HS-5 (cell line): ENCODE measurements around the gene TPBGL.
"Not testable (repeated sequence)": the region's sequence is repeated elsewhere in the genome, so short reads cannot be mapped to it uniquely, and the experiment has no call there.

Experiments used
- DNase-seq: peaks from one replicate; pipeline ENCODE4 v3.0.0-alpha.2; 2012; ENCODE audit warnings: low read depth

The TPBGL gene

DNA sequence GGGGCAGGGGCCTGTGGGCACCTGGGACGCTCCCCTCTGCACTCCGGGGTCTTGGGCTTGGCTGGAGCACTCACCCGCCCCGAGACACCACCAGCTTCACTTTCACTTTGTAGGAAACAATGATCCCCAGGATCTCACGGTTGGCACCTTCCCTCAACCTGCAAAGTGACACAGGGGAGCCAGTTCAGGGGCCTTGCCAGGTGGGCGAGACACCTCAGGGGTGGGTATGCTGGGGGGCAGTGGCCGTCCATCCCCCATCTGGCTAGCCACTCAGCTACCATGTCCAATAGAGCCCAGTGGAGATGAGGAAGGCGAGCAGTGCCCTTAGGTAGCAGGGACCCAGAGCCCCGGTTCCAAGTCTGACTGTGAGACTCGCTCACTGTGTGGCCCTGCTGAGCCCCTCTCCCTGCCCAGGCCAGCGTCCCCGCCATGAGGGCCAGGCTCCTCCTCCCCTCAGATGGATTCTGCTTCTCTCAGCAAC is 32.3 kb downstream of the TPBGL start:
- DNase-seq, result no peak

DNA sequence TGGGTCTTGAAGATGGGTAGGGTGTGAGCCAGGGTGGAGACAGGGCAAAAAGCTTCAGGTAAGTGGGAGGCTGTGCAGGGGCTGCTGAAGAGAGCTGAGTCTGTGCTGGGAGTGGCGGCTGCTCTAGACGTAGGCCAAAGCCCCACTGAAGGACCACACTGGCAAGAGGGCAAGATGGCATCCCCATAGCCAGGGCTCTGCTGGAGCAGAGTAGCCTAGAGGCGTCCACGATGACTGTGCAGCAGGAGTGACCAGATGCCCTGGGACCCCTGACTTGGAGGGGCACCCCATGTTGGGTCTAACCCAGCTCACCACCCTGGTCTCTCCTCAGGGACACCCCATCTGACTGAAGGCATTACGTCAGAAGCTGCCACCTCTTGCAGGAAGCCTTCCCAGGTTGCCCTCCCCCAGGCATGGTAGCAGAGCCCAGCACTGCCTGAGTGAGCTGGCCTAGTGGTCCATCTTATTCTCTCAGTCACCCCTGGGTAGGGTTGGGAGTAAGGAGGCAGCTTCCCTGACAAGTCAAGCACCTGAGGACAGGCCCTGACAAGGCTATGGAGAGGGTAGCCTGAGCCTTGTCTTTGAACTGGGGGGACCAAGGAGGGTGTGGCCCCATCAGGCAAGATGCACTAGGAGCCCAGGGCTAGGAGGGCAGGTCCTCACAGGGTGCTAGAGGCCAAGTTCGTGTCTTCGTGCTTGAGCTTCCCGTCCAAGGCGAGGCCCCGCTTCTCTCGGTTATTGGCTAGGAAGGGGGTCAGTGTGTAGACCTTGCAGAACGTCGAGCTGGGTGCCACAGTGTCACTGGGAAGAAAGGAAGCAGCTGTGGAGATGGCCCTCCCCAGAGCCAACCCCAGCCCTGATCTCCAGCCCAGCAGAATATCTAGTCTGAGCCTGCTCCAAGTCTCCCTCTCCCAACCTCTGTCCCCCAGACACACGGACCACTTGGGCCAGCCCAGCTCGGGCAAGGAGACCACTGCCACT is 33.1 kb downstream of the TPBGL start:
- DNase-seq, result no peak

DNA sequence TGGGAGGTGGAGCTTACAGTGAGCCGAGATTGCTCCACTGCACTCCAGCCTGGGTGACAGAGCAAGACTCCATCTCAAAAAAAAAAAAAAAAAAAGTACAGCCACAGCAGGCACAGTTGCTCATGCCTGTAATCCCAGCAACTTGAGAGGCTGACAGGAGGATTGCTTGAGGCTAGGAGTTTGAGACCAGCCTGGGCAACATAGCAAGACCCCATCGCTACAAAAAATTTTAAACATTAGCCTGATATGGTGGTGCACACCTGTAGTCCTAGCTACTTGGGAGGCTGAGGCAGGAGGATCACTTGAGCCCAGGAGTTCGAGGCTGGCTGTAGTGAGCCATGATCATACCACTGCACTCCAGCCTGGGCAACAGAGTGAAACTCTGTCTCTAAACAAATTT is 34.1 kb downstream of the TPBGL start:
- DNase-seq, result not testable (repeated sequence)

DNA sequence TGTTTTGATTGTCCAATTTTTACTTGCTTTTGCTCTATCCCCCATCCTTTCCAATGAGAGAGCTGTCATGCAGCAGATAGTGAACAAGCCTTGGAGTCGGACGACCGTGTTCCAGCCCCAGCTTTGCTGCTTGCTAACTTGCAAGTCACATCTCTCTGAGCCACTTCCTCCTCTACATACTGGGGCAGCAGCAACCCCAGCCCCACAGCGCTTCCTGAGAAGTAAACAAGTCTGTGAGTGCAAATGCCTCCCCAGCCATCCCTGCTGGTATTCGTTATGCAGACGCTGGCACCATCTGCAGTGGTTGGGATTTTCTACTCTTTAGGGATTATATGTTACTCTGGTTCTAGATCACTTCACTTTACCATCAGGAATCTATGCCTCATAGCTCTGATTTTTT is 35.0 kb downstream of the TPBGL start:
- DNase-seq, result no peak

DNA sequence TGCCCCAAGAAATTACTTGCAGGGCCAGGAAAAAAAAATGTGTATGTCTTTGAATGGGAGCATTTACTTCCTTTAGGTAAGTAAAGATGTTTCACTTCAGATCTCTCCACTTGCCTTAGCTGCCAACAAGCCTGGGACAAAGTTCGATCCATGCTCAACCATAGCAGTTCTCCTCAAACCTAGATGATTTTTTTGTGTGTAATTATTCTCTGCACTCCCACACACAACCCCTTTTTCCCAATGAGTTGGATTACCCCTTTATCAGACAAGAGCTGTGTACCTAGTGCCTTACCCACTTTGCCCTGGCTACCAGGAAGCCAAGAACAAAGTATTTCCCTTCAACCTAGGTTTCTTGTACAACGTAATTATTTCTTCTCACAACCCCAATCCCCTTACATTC is 35.6 kb downstream of the TPBGL start:
- no peak for DNase-seq

DNA sequence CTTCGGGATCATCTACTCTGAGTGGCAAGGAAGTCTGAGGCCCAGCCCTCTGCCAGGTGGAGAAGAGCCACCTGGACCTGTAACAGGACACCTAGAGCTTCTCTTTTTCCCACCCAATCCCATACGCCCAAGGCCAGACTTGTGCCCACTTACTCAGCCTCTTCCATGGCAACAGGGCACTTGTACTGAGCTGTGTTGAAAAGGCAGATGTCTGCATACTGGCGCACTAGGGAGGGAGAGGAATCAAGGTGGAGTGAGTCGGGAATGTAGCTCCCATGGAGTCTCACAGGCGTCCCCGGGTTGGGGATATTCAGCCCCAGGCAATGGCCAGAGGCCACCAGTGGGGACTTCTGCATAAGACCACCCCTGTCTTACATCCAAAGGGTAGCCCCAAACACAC is 36.1 kb downstream of the TPBGL start:
- no peak for DNase-seq

DNA sequence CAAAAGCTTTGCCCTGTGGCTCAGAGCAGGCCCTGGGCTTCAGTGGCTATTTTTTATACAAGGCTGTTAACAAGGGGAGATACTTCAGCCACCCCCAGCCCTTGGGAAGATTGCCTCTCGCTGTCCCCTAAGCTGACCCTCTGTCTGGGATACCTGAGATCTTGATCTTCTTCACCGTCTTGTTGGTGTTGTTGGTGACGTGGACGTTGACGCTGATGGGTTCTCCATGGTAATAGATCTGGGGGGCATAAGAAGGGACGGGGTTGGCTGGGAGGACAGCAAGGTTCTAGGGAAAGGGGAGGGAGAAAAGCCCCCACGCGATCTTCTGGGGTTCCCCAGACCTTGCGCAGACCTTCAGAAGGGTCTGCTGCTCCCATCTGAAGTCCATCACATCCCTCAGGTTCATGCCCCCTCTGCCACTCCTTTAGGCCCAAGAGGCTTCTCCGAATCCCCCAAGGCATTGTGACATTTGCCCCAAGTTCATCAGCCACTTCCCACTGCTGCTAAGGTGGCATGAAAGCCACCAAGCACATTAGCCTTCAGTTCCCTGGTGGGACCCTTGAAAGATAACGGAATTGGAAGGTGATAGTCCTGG is 36.7 kb downstream of the TPBGL start:
- DNase-seq, result no peak

DNA sequence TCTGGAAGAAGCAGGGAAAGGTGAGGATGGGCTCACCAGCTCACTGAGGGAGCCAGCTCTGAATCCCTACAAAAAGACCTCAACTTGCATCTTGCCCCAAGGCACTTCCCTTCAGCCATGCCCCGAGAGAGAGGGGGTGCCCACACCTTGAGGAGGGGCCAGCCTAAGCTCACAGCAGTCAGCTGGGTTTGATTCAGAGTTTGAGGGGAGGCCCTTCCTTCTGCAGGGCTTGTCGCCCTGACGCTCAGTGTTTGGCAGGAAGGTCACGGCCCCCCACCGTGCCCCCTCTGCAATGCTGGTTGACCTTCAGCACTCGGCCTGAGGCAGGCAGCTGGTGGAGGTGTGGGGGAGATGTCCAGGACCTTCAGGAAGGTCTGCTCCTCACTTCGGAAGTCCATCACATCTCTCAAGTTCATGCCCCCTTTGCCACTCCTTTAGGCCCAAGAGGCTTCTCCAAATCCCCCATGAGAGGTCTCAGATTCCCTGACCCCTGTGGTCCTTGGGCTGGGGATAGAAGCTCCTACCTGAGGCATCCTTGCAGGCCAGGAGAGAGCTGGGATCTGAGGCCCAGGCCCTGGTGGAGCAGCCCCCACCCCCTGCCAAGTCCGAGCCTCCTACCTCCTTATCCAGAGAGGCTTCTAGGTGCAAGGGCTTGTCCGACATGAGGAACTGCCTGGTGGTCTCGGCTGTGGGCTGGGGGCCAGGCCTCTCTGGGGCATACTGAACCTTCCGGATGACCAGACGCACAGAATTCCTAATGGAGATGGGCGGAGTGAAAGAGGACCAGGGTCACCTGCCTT is 37.6 kb downstream of the TPBGL start:
- DNase-seq, result no peak

DNA sequence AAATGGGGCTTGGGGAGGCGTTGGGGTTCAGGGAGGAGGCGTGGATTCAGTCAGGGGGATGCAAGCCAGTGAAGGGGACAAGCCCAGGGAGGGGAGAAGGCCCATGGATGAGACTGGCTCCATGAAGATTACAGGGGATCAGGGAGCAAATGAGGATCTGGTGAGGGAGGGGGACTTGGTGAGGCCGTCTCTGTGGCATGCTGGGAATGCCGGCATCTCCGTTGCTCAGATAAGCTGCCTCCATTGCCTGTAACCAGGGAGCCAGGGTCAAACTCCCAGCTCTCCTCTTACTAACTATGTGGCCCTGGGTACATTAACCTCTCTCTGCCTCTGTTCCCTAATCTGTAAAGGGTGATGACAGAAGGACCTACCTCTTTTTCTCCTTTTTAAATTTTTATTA is 38.7 kb downstream of the TPBGL start:
- DNase-seq, result no peak

DNA sequence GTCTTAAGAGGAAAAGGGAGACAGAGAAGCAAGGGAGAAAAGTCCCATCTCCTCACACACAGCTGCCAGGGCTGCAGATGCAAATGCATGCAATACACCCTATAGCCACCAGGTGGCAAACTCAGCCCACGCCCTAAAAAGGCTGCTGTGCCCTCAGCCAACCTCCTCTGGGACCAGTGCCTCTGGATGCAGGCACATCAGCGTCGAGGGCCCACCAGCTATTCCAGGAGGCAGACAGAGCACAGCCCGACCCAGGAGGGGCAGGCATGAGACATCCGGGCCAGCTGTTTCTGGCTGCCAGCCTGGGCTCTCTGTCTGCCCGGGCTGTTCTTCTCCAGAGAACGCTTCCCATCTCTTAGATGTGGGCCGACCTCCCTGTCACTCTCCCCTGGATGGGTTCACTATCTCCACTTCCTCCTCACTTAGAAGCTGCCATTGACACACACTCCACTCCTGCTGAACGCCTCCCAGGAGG is 39.7 kb downstream of the TPBGL start:
- peak; percentile 49 for DNase-seq

DNA sequence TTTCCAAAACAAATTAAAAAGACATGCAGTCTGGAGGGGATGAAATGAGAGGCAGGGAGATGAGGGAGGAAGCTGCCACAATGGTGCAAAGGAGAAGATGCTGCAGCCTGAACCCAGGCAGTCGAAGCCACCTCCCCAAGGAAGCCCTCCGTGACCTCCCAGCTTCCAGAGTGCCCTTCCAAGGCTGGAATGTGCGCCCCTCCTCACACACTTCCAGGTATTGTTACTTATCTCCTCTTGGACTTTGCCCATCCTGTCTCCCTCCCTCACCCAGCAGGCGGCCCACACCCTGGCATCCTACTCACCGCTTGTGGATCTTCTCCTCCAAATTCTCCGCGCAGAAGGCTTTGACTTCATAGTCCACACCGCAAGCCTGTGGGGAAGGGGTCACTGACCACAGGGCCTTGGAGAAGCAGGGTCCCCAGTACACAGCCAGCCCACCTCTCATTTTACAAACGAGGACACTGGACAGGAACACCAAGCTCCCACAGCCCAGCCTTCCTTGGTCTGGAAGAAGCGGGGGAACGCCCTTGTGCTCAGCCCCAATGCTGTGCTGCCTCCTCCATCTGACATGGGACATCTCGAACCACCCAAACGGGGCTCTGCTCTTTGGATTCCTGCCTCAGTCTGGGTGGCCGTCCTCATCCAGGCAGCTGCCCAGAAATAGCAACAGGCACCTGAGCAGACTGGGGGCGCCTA is 40.3 kb downstream of the TPBGL start:
- DNase-seq, result no peak

DNA sequence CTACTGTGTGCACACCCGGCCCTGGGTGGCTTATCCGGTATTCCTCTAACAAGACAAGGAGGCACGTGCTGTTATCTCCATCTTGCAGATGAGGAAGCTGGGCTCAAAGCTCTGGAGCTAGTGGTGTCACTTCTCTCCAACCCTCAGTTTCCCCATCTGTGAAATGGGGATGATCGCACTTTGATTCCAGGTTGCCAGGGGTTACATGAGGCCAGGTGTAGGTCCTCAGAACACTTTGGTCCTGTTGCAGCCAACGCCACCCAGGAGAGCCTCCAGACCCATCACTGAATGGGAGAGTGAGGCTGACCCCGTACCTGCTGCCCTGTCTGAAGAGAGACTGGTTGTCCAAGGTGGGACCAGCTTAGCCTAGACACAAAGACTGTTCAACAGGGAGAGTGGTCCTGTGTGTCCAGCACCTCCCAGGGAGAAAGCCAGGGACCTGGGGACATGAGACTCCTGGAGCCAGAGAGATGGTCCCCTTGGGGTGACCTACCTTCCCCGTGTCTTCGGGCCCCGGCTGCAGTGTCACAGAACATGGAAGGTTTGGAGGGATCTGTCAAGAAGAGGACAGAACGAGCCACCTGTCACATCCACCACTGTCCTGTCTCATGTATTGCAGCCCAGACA is 41.0 kb downstream of the TPBGL start:
- DNase-seq, result no peak

DNA sequence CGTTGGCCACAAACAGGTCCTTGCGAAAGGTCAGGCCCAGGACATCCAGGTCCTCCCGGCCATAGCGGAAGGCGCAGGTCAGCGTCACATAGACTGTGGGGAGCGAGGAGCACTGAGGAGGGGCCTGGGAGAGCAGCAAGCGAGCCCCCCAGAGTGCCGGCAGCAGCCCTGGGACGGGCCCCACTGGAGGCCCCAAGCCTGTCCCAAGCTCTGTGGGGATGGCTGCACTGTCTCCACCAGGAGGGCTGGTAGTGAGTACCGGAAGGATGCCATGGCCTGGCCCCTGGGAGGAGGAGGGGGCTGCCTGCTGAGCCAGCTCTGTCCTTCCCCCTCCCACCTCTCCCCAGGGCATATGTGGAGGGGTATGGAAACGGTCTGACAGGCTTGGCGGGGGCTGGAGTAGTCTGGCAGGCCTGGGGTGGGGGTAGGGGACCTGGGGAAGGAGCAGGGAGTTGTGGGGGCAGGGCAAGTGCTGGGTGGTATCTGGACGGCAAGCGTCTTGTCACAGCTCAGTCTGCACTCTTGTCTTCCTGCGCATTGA is 42.9 kb downstream of the TPBGL start:
- no peak for DNase-seq

DNA sequence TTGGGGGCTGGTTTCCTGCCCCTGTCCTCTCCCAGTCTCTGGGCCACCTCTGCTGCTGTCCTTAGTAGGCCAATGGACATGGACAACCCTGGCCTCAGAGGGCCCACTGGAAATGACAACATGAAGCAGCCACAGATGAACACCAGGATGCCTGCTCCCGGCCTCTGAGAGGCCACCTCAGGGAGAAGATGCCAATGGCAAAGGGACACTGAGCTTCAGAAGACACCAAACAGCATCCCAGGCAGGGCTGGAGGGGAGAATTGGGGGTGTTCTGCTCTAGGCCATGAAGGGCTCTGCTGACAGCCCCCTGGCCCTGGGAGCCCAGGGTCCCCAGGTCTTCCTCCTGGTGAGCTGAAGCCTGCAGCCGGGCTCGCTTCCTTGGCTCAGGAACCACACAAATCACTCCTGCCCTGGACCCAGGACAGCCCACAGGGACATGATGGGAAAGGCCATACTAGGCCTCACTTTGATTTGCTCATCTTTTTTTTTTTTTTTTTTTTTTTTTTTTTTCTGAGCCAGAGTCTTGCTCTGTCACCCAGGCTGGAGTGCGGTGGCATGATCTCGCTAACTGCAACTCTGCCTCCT is 45.3 kb downstream of the TPBGL start:
- DNase-seq, result no peak

DNA sequence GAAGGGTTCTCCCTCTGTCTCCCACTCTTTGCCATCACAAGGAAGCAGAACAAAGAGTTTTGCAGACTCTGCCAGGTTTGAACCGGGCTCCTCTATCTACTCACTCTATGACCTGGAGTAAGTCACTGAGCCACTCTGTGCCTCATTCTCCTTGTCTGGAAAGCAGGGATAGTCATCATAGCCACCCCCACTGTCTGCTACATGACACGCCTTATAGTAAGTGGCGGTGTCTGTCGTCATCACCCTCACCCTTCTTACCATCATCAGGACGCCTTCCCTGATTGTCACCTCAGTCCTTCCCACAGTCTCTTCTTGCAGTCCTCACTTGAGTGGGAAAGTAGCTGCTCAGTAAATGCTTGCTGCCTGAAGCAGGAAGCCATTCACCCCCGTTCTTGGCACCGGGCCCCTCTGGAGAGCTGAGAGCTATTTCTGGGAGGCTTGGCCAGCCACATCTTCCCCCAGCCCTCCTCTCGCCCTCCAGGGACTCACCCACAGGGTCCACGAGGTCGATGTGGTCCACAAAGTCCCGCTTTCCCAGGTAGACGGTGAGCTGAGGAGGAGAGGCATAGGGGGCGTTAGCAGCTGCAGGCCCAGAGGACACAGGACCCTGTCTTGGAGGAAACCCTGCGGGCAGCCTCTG is 46.4 kb downstream of the TPBGL start:
- no peak for DNase-seq

DNA sequence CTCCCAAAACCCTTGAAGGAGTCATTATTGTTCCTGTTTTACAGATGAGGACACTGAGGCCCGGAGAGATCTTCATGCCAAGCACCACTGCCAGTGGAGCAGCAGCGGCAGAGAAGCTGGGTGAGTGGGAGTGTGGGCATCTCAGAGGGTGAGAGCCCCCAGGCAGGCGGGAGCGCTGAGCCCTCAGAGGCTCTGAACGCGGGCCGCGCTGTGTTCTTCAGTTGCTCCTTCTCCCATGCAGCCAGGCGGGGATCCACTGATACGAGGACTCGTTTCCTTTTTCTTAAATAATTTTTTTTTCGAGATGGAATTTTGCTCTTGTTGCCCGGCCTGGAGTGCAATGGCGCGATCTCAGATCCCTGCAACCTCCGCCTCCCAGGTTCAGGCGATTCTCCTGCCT is 47.0 kb downstream of the TPBGL start:
- no peak for DNase-seq

DNA sequence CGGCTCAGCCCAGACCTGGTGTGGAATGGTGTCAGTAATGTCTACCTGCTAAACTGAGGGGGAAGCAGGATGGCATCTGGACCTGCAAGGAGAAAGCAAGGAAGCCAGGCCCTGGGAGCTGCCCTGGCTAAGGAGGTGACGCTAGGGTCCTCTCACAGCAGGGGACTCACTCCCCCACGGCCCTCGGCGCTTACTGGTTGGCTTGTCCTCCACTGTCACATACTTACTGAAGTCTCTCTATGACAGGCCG is 48.9 kb downstream of the TPBGL start:
- DNase-seq, result no peak

DNA sequence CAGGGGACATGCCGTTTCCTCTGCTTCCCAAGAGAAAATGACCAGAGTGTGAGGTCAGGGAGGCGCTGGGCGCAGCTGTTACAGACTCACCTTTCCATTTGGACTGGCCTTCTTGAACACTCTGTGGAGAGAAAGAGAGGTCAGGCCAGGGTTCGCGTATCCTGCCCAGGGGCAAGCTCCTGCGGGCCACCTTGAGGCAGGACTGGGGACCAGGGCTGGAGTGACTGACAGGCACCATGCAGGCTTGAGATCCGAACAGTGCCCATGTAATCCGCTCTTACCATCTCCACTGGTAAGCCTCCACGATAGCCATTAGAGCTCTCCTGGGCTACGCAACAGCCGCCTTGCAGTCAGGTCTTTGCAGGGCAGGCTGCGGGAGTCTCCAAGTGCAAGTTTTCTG is 49.3 kb downstream of the TPBGL start:
- DNase-seq, result no peak

DNA sequence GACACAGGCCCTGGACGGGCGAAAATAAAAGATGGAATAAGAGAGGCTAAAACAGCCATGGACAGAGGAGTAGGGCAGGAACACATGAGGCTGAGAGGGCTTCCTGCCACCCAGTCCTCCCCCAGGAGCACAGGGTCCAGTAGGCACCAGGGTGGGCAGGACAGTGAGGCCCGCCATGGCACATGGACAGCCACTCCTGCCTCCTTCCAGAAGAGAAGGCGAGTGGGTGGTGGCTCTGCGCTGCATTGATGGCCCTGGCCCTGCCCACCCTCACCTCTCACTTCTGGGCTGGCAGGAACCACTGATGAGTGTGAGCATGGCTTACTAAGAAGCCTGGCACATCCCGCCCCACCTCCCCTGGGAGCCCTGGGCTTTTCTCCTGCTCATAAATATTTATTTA is 51.2 kb downstream of the TPBGL start:
- DNase-seq, result no peak

DNA sequence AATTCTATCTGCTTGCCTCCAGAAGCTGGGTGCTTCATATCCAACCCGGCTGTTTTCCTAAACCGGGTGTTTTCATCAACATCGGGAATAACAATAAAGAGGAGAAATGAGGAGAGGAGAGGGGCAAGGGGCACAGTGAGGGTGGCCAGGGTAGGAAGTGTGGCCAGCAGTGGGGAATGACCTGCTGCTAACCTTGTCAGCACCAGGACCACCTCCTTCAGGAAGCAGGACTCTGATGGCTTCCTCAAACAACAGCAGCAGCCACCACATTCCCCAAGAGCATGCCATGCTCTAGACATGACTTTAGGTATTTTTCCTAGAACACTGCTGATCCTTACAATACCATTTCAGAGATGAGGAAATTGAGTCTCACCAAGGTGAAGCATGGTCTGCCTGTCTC is 52.4 kb downstream of the TPBGL start:
- no peak for DNase-seq
